Inflammatory macrophage treated with lipopolysaccharide for 4 hours (primary cell): Measurements from ENCODE around the gene HBQ1.
"Not testable (repeated sequence)": the region's sequence is repeated elsewhere in the genome, so short reads cannot be mapped to it uniquely, and the experiment has no call there.

Source experiments
- DNase-seq: peaks from one replicate; pipeline ENCODE4 v3.0.0-alpha.2; 2020

The HBQ1 gene

GRCh38 chr16:162271-162991 lies 17.8 kb upstream of the HBQ1 start:
- DNase-seq = no peak

DNA sequence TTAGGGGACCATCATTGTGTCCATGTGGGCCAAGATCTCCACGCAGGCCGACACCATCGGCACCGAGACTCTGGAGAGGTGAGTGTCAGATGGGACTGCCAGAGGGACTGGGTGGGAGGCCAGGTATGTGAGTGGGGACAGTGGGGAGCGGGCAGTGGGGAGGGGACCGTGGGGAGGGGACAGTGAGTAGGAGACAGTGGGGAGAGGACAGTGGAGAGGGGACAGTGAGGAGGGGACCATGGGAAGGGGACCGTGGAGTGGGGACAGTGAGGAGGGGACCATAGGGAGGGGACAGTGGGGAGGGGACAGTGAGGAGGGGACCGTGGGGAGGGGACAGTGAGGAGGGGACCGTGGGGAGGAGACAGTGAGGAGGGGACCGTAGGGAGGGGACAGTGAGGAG lies 17.1 kb upstream of the HBQ1 start:
- DNase-seq = not testable (repeated sequence)

- not testable (repeated sequence) for DNase-seq
These were observed 16.6 kb upstream of the HBQ1 start for GRCh38 chr16:163696-164095.

DNA sequence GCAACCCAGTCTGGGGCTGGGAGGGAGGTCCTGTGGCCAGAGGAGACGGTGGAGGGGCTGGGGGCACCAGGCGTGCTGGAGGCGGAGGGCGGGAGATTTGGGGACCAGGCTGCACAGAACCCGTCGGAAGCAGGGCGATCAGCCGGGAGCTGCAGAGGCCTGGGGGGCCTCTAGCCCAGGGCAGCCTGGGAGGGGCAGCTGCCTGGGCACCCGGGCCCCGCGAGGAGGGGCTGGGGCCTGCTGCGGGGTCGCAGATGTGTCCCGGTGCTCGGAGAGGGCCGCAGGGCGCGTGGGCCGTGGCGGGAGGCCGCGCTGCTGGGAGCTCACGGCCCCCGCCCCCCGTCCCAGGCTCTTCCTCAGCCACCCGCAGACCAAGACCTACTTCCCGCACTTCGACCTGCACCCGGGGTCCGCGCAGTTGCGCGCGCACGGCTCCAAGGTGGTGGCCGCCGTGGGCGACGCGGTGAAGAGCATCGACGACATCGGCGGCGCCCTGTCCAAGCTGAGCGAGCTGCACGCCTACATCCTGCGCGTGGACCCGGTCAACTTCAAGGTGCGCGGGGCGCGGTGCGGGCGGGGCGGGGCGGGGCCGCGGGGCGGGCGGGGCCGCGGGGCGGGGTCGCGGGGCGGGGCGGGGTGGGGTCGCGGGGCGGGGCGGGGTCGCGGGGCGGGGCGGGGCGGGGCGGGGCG lies 16.0 kb upstream of the HBQ1 start:
- DNase-seq = not testable (repeated sequence)

- DNase-seq = no peak
These were observed 15.3 kb upstream of the HBQ1 start for GRCh38 chr16:164827-165538.

DNA sequence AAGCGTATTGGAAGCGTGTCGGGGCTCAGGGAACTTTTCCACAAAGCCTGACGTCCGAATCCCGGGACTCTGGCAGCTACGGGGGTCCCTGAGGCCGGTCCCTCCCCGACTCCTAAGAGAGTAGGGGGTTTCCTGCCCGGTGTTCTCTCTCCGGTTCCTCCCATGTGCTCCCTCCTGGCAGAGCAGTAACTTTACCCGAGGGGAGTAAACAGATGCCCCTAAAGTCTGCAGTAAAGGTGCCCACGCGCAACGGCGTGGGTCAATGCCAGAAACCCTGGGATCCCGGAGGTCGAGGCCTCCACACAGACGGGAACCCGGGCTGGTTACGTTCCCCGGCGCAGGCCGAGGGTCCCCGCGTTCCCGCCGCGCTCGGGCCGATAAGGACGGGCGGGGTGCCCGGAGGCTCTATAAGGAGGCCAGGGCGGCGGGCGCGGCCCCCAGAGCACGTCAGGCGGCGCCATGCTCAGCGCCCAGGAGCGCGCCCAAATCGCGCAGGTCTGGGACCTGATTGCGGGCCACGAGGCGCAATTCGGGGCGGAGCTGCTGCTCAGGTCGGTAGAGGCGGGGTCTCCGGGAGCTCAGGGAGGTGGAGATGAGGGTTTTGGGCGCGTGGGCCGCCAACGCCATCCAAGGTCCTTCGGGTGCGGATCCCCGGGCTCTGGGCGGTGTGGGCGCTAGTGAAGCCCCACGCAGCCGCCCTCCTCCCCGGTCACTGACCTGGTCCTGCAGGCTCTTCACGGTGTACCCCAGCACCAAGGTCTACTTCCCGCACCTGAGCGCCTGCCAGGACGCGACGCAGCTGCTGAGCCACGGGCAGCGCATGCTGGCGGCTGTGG lies 14.5 kb upstream of the HBQ1 start, which contains the start of gene HBM:
HBM (plus strand) TSS at position 440 of the 836 bp plus-strand sequence; CDS start at position 460, 20 bp downstream.
- no peak for DNase-seq

- DNase-seq = no peak
These were observed 13.7 kb upstream of the HBQ1 start for GRCh38 chr16:166375-167121.

DNA sequence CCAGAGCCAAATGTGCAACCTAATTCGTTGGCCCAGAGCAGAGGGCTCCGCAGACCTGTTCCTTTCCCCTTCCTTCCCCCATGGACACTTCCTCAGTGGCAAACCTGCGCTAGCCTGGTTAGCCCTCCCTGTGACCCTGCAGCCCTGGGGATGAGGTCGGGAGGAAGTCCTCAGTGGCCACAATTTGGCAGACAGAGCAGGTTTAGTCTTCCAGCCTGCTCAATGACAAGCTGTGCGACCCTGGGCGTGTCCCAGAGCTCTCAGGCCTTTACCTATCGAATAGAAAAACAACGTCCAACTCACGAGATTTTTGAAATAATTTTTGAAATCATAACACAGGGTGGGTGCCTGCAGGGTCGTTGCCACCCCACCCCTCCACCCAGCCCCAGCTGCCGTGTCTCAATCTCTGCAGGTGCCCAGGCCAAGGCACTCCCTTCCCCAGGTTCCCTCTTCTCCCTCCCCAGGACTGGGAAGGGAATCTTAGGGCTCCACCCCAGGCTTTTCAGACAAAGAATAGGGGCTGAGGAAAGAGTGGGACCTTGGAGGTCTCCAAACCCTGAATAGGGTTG lies 13.1 kb upstream of the HBQ1 start:
- no peak for DNase-seq

DNA sequence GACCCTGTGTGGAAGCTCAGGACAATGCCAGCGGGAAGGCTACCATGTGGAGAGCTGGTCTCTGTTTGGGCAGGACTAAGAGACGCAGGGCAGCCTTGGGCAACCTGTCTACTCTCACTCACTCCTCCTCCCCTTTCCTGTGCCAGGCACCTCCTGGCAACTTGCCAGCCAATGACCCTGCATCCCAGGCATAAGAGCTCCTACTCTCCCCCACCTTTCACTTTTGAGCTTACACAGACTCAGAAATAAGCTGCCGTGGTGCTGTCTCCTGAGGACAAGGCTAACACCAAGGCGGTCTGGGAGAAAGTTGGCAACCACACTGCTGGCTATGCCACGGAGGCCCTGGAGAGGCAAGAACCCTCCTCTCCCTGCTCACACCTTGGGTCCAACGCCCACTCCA lies 11.8 kb upstream of the HBQ1 start:
- no peak for DNase-seq

GRCh38 chr16:169014-169413 lies 11.2 kb upstream of the HBQ1 start:
- DNase-seq = no peak

GRCh38 chr16:170088-170507 lies 10.2 kb upstream of the HBQ1 start:
- DNase-seq = not testable (repeated sequence)

GRCh38 chr16:170788-171187 lies 9.5 kb upstream of the HBQ1 start:
- no peak for DNase-seq

DNA sequence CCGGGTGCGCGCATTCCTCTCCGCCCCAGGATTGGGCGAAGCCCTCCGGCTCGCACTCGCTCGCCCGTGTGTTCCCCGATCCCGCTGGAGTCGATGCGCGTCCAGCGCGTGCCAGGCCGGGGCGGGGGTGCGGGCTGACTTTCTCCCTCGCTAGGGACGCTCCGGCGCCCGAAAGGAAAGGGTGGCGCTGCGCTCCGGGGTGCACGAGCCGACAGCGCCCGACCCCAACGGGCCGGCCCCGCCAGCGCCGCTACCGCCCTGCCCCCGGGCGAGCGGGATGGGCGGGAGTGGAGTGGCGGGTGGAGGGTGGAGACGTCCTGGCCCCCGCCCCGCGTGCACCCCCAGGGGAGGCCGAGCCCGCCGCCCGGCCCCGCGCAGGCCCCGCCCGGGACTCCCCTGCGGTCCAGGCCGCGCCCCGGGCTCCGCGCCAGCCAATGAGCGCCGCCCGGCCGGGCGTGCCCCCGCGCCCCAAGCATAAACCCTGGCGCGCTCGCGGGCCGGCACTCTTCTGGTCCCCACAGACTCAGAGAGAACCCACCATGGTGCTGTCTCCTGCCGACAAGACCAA lies 7.8 kb upstream of the HBQ1 start, which contains the start of gene HBA2:
HBA2 (plus strand) TSS at position 503 of the 568 bp plus-strand sequence; CDS start at position 540, 37 bp downstream.
- DNase-seq = not testable (repeated sequence)

- not testable (repeated sequence) for DNase-seq
These were observed 6.9 kb upstream of the HBQ1 start for GRCh38 chr16:173211-173854.

DNA sequence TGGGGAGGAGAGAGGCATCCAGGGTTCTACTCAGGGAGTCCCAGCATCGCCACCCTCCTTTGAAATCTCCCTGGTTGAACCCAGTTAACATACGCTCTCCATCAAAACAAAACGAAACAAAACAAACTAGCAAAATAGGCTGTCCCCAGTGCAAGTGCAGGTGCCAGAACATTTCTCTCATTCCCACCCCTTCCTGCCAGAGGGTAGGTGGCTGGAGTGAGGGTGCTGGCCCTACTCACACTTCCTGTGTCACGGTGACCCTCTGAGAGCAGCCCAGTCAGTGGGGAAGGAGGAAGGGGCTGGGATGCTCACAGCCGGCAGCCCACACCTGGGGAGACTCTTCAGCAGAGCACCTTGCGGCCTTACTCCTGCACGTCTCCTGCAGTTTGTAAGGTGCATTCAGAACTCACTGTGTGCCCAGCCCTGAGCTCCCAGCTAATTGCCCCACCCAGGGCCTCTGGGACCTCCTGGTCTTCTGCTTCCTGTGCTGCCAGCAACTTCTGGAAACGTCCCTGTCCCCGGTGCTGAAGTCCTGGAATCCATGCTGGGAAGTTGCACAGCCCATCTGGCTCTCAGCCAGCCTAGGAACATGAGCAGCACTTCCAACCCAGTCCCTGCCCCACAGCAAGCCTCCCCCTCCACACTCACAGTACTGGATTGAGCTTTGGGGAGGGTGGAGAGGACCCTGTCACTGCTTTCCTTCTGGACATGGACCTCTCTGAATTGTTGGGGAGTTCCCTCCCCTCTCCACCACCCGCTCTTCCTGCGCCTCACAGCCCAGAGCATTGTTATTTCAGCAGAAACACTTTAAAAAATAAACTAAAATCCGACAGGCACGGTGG lies 6.1 kb upstream of the HBQ1 start:
- DNase-seq = not testable (repeated sequence)

DNA sequence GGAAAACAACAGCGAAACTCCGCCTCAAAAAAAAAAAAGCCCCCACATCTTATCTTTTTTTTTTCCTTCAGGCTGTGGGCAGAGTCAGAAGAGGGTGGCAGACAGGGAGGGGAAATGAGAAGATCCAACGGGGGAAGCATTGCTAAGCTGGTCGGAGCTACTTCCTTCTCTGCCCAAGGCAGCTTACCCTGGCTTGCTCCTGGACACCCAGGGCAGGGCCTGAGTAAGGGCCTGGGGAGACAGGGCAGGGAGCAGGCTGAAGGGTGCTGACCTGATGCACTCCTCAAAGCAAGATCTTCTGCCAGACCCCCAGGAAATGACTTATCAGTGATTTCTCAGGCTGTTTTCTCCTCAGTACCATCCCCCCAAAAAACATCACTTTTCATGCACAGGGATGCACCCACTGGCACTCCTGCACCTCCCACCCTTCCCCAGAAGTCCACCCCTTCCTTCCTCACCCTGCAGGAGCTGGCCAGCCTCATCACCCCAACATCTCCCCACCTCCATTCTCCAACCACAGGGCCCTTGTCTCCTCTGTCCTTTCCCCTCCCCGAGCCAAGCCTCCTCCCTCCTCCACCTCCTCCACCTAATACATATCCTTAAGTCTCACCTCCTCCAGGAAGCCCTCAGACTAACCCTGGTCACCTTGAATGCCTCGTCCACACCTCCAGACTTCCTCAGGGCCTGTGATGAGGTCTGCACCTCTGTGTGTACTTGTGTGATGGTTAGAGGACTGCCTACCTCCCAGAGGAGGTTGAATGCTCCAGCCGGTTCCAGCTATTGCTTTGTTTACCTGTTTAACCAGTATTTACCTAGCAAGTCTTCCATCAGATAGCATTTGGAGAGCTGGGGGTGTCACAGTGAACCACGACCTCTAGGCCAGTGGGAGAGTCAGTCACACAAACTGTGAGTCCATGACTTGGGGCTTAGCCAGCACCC lies 5.0 kb upstream of the HBQ1 start:
- peak; percentile 21 for DNase-seq

DNA sequence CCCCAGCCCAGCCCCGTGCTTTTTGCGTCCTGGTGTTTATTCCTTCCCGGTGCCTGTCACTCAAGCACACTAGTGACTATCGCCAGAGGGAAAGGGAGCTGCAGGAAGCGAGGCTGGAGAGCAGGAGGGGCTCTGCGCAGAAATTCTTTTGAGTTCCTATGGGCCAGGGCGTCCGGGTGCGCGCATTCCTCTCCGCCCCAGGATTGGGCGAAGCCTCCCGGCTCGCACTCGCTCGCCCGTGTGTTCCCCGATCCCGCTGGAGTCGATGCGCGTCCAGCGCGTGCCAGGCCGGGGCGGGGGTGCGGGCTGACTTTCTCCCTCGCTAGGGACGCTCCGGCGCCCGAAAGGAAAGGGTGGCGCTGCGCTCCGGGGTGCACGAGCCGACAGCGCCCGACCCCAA lies 4.3 kb upstream of the HBQ1 start:
- DNase-seq = not testable (repeated sequence)
